Esophagus muscularis mucosa (tissue), 4 donors: ENCODE data around the gene ZSCAN10.

Experiments
- EP300 ChIP-seq: sonication (generic); formaldehyde crosslinking; IDR thresholded peaks from one replicate; pipeline ENCODE4 v1.6.1; 2017; ENCODE audit warnings: antibody characterized with exemption
- POLR2A ChIP-seq: fragments of 450-650 bp; IDR thresholded peaks from one replicate; pipeline ENCODE4 v1.6.1; 2017; ENCODE audit warnings: antibody characterized with exemption, moderate library complexity, mild to moderate bottlenecking, low read depth
- POLR2AphosphoS5 ChIP-seq, 2 donors: sonication (generic); formaldehyde crosslinking; IDR thresholded peaks; one replicate each; pipeline ENCODE4 v1.6.1; 2017; ENCODE audit warnings: antibody characterized with exemption in 2 of 2
- TF ChIP-seq, protein P1 (sequence below), 3 experiments: fragments of 200-600 bp in 2 of 3; fragments of 450-650 bp in 1 of 3; sonication (generic) in 2 of 3; IDR thresholded peaks; one replicate each; pipeline ENCODE4 v1.5.1; 2017 to 2019; ENCODE audit warnings: antibody characterized with exemption in 3 of 3, mild to moderate bottlenecking in 2 of 3, moderate library complexity in 1 of 3

DNA sequence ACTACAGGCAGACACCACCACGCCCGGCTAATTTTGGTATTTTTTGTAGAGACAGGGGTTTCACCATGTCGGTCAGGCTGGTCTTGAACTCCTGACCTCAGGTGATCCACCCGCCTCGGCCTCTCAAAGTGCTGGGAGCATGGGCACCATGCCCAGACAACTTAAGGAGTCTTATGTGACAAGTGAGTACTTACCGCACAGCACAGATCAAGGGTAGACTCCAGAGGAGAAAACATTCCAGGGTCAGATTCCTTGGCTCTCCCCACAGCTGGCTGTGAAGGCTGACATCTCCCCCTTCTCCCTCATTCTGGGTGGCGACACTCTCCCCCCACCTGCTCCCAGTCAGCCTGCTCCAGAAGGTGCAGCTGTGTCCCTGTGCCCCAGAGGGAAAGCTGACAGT lies 10.6 kb downstream of the ZSCAN10 start:
- TF ChIP-seq, protein P1, sequence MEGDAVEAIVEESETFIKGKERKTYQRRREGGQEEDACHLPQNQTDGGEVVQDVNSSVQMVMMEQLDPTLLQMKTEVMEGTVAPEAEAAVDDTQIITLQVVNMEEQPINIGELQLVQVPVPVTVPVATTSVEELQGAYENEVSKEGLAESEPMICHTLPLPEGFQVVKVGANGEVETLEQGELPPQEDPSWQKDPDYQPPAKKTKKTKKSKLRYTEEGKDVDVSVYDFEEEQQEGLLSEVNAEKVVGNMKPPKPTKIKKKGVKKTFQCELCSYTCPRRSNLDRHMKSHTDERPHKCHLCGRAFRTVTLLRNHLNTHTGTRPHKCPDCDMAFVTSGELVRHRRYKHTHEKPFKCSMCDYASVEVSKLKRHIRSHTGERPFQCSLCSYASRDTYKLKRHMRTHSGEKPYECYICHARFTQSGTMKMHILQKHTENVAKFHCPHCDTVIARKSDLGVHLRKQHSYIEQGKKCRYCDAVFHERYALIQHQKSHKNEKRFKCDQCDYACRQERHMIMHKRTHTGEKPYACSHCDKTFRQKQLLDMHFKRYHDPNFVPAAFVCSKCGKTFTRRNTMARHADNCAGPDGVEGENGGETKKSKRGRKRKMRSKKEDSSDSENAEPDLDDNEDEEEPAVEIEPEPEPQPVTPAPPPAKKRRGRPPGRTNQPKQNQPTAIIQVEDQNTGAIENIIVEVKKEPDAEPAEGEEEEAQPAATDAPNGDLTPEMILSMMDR (IDR thresholded peaks at IDR 0.05), result no peak
- no peak for TF ChIP-seq POLR2A
- no peak for TF ChIP-seq EP300
- TF ChIP-seq POLR2AphosphoS5 (IDR thresholded peaks at IDR 0.05), result no peak
